HAP-1 (cell line): ENCODE measurements around the gene SLC24A3.

Experiments used
- DNase-seq, 2 experiments: peaks; one replicate each; pipeline ENCODE4 v3.0.0-alpha.2; 2016 to 2020; ENCODE audit warnings: low spot score in 2 of 2
- H3K27me3 ChIP-seq: fragments of 250-450 bp; sonication (Bioruptor Pico); 2 replicates; pipeline ENCODE4 v1.5.1; 2020; ENCODE audit warnings: low read depth, mild to moderate bottlenecking, moderate library complexity
- H3K36me3 ChIP-seq: fragments of 250-450 bp; sonication (Bioruptor Pico); replicated peaks from 2 replicates; pipeline ENCODE4 v1.5.1; 2020; ENCODE audit warnings: mild to moderate bottlenecking
- H3K4me1 ChIP-seq: fragments of 250-450 bp; sonication (Bioruptor Pico); 2 replicates; pipeline ENCODE4 v1.5.1; 2020; ENCODE audit warnings: mild to moderate bottlenecking
- H3K4me3 ChIP-seq: fragments of 250-450 bp; sonication (Bioruptor Pico); 2 replicates; pipeline ENCODE4 v1.5.1; 2020; ENCODE audit warnings: mild to moderate bottlenecking, moderate library complexity
- H3K9me3 ChIP-seq: fragments of 250-450 bp; sonication (Bioruptor Pico); 2 replicates; pipeline ENCODE4 v1.5.1; 2020; ENCODE audit warnings: mild to moderate bottlenecking, moderate library complexity
- in situ Hi-C: fragments of 300-500 bp; cut with MboI; formaldehyde crosslinking; loops from 3 replicates; pipeline ENCODE4 v1.14.3; 2020; ENCODE audit warnings: low sequenced_read_pairs, inconsistent platforms, mixed read lengths

SLC24A3 gene

DNA sequence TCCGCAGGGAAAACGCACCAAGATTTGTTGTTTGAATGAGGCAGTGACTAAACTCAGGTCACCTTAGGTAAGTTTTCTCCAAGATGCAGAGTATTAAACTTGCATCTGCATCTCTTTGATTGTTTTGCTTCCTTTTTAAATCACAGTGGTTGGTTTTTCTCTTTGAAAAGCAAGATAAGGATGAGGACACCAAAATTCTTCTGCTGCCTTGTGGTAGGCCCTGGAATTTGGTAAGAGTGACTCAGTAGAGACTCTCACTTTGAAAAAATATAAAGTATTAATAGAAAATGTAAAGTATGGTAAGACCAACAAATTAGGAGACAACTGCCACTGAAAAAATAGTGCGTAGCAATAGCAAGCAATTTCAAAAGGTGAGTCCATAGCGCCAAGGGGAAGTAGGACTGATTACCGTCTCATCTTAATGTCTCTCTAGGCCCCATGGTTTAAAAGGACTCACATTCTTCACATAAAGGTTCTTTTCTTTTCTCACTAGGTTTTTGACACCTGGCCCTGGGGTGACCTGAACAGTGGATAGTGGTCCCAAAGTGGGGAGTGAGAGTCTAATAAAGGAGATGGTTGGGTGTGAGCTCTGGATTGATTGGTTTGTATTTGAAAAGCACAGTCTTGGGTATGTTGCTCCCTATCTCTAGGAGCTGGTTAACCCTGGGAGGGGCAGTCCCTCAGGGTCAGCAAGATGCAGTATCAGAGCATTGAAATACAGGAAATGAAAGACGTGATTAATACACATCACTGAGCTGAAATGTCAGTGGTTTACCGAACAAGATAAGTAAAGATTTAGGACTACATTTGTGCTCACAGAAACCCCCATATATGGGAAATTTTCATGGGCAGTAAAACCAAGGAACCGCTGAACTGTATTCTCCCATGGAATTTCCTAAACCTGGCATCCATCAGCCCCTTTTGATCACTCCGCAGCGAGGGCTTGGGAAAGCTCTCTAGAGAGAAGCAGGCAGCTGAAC, 221.2 kb downstream of the SLC24A3 start:
- Histone ChIP-seq H3K4me1 (no peaks in the 10 kb centered on the region), H3K36me3 (no peaks in the 10 kb centered on the region), H3K27me3 (no peaks in the 10 kb centered on the region), H3K9me3 (no peaks in the 10 kb centered on the region), H3K4me3 (no peak overlapping the region)
- in situ Hi-C loops = no loop called here
- DNase-seq = no peak

DNA sequence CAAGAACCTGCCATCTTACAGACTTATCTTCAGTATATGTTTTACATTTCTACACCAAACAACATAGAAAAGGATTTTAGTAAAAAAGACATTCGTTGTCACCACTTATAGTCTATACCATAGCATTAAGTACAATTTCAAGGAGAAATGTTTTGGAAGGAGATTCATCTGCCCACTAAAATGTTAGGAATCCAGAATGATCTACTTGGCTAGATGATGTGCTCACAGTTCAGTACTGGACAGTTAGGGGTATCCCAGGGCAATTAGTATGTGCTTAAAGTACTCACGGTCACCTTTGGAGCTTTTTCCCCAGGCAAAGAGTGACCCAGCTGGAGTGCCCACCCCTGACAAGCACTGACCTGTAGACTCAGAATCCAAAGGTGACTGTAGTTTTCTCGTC, 222.9 kb downstream of the SLC24A3 start:
- DNase-seq = no peak
- no peaks in the 10 kb centered on the region for H3K36me3 ChIP-seq
- no peaks in the 10 kb centered on the region for H3K27me3 ChIP-seq
- in situ Hi-C loops = no loop called here
- no peaks in the 10 kb centered on the region for H3K4me1 ChIP-seq
- no peak overlapping the region for H3K4me3 ChIP-seq
- H3K9me3 ChIP-seq = no peaks in the 10 kb centered on the region

DNA sequence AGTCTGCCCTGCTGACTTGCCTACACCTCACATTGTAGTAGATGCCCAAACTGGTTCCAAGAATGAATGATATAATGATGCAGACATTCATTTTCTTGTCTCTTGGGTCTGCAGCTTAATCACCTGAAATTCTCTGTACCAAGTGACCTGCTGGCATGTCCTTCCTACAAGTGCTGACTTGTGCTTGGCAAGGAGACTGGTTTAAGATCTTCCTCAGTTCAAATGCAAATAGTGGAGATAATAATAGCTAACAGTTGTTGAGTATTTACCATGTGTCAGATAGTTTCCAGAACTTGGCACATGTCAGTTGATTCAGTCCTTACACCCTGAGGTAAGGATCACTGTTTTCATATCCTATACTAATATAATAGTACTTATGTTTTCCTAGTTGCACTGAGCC, 223.4 kb downstream of the SLC24A3 start:
- Histone ChIP-seq H3K4me3 (no peak overlapping the region), H3K4me1 (no peaks in the 10 kb centered on the region), H3K36me3 (no peaks in the 10 kb centered on the region), H3K27me3 (no peaks in the 10 kb centered on the region), H3K9me3 (no peaks in the 10 kb centered on the region)
- no peak for DNase-seq
- in situ Hi-C loops = no loop called here

GRCh38 chr20:19438488-19438887, 226.0 kb downstream of the SLC24A3 start:
- DNase-seq = no peak
- in situ Hi-C loops = no loop called here

GRCh38 chr20:19440660-19441527, 228.5 kb downstream of the SLC24A3 start:
- no peaks in the 10 kb centered on the region for H3K9me3 ChIP-seq
- in situ Hi-C loops = no loop called here
- H3K4me1 ChIP-seq = no peaks in the 10 kb centered on the region
- H3K4me3 ChIP-seq = no peak overlapping the region
- no peak for DNase-seq
- H3K36me3 ChIP-seq = no peaks in the 10 kb centered on the region
- H3K27me3 ChIP-seq = no peaks in the 10 kb centered on the region

More at GRCh38 chr20:19438488-19438887, 226.0 kb downstream of the SLC24A3 start:
- Histone ChIP-seq H3K36me3 (no peaks in the 10 kb centered on the region), H3K4me3 (no peak overlapping the region), H3K4me1 (no peaks in the 10 kb centered on the region), H3K9me3 (no peaks in the 10 kb centered on the region), H3K27me3 (no peaks in the 10 kb centered on the region)

DNA sequence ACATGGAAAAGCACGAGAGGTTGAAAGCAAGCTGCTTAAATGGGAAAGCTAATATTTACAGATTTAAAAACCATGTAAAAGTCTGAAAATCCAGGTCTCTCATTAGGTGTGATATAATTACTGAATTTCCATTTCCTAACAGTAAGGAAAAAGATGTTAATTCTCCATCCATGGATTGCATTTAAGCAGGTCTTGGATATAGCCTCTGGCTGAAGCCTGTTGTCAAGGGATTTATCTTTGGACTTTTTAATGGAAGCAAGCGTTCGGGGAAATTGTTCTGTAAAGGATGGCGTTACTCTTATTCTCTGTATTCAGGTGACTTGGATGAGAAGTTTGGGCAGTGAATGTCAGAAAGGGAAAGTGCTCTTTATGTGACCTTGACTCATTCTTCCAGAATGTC, 233.8 kb downstream of the SLC24A3 start:
- in situ Hi-C loops = no loop called here
- no peaks in the 10 kb centered on the region for H3K27me3 ChIP-seq
- no peaks in the 10 kb centered on the region for H3K36me3 ChIP-seq
- no peaks in the 10 kb centered on the region for H3K9me3 ChIP-seq
- no peak for DNase-seq
- no peaks in the 10 kb centered on the region for H3K4me1 ChIP-seq
- H3K4me3 ChIP-seq = no peak overlapping the region

GRCh38 chr20:19448632-19449031, 236.2 kb downstream of the SLC24A3 start:
- no peaks in the 10 kb centered on the region for H3K36me3 ChIP-seq
- H3K27me3 ChIP-seq = no peaks in the 10 kb centered on the region
- in situ Hi-C loops = no loop called here
- H3K4me3 ChIP-seq = no peak overlapping the region
- no peaks in the 10 kb centered on the region for H3K4me1 ChIP-seq
- H3K9me3 ChIP-seq = no peaks in the 10 kb centered on the region
- DNase-seq = no peak

DNA sequence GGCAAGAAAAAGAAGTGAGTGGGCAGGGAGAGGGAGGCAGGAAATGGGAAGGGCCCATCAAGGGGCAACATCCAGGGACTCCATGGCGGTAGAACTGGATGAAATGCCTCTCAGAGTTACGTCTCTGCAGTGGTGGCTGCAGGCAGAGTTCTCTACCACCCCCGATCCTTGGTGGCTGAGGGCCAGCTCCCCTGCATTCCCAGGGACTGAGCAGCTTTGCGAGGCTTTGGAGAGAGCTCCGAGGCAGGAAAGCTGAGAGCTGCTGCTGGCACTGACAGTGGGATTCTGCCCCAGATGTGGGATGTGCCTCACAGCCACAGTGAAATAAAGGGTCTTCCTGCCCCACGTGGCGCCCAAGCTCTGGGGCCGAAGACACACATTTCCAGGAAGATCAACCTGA, 236.6 kb downstream of the SLC24A3 start:
- H3K36me3 ChIP-seq = no peaks in the 10 kb centered on the region
- H3K4me3 ChIP-seq = no peak overlapping the region
- in situ Hi-C loops = no loop called here
- no peaks in the 10 kb centered on the region for H3K9me3 ChIP-seq
- no peak for DNase-seq
- H3K4me1 ChIP-seq = no peaks in the 10 kb centered on the region
- no peaks in the 10 kb centered on the region for H3K27me3 ChIP-seq

- no peaks in the 10 kb centered on the region for H3K36me3 ChIP-seq
- no peak overlapping the region for H3K4me3 ChIP-seq
- H3K27me3 ChIP-seq = no peaks in the 10 kb centered on the region
- in situ Hi-C loops = no loop called here
- H3K9me3 ChIP-seq = no peaks in the 10 kb centered on the region
- DNase-seq = no peak
- H3K4me1 ChIP-seq = no peaks in the 10 kb centered on the region
Measured at GRCh38 chr20:19451231-19451922, 238.9 kb downstream of the SLC24A3 start.

DNA sequence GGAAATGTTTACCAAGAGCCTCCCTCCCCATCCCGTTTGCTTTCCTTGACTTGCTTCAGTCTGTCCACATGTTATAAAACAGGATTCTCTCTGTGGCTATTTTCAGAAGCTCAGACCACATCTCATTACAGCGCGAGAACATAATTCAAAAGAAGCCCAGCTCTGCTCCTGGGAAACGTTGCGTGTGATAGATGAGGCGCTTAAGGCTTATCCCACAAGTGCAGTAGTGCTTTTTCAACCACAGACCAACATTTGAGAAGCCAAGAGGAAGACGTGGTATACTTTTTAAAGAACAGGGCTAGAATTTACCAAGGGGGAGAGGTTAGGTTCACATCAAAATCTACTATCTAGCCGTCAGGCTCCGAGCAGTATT, 239.5 kb downstream of the SLC24A3 start:
- no peaks in the 10 kb centered on the region for H3K27me3 ChIP-seq
- H3K4me1 ChIP-seq = no peaks in the 10 kb centered on the region
- in situ Hi-C loops = no loop called here

DNA sequence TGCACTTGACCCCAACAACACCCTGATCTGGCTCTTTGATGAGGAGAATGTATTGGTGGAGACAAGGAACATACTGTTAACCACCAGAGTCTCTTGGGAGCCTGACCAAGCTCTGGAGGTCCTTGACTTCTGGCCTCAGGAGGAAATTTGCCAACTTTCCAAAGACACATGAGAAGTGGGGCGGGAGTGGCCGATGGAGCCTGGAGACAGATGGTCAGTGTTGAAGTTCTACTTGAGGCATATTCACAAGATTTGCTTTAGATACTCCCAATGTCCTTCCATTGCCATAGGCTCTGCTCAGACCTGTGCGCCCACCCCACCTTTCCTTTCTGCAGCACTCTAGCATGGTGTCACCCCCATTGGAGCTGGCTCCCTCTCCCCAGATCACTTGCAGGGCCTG, 241.0 kb downstream of the SLC24A3 start:
- DNase-seq = no peak
- Histone ChIP-seq H3K4me1 (no peaks in the 10 kb centered on the region), H3K4me3 (no peak overlapping the region), H3K27me3 (no peaks in the 10 kb centered on the region), H3K9me3 (no peaks in the 10 kb centered on the region), H3K36me3 (no peaks in the 10 kb centered on the region)
- in situ Hi-C loops = no loop called here

More for the DNA sequence above, 239.5 kb downstream of the SLC24A3 start:
- Histone ChIP-seq H3K4me3 (no peak overlapping the region), H3K36me3 (no peaks in the 10 kb centered on the region), H3K9me3 (no peaks in the 10 kb centered on the region)
- no peak for DNase-seq

DNA sequence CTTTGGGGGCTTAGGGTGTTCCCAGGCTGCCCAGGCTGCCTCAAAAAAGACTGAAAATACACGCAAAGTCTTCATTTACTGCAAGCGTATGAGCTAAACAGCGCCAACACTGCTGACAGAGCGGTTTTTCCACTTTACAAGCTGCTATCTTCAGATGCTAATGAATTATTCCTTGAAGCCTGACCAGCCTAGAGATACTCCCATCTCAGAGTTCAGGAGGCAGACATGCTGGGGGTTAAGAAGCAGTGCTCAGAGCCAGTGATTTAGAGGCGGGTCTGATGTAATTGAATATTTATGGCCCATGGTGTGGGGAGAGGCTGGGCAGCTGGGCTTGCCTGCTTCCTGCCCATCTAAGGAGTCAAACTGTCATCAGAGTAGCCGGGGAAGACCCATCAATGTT, 241.4 kb downstream of the SLC24A3 start:
- no peak for DNase-seq
- in situ Hi-C loops = no loop called here
- no peaks in the 10 kb centered on the region for H3K36me3 ChIP-seq
- H3K9me3 ChIP-seq = no peaks in the 10 kb centered on the region
- no peaks in the 10 kb centered on the region for H3K27me3 ChIP-seq
- H3K4me3 ChIP-seq = no peak overlapping the region
- no peaks in the 10 kb centered on the region for H3K4me1 ChIP-seq

DNA sequence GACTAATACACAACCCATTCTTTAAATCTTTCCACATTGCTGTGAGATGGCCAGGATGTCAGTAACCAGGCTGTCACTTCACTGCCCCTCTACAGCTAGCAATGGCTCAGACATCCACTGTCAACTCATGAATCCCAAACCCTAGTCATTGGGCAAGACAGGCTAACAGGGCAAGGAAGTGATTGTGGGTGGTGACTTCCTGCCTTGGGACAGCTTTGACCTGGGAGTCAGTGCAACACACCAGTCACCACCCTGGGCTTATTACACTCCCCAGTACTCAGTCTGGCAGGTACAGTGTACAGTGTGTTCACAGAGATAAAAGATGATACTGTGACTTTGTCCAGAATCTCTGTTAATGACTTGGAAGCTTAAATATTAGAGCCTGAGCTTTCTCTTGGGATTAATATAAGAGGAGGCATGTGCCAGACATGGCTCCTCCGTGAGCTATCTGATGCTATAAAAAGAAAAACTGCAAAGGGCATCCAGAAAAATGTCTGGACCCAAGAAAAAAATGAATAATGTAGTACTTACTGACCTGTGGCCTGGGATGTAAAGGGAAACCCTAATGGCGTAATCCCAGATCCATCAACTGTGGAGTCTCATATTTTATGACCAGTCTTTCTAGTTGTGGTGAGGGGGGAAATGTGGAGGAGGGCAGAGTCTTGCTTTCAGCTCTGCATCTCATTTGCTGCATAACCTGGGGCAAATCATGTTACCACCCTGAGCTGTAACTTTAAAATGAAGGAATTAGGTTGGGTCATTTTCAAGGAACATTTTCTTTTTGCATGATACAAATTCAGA, 244.4 kb downstream of the SLC24A3 start:
- in situ Hi-C loops = no loop called here
- no peak overlapping the region for H3K4me3 ChIP-seq
- no peak for DNase-seq
- H3K9me3 ChIP-seq = no peaks in the 10 kb centered on the region
- H3K36me3 ChIP-seq = no peaks in the 10 kb centered on the region
- no peaks in the 10 kb centered on the region for H3K4me1 ChIP-seq
- H3K27me3 ChIP-seq = no peaks in the 10 kb centered on the region
